Mesothelial cell of epicardium (in vitro differentiated cells): Measurements from ENCODE around the gene ASIC4. TPM values are rescaled to one million over a fixed set of nuclear protein-coding genes. Genes with fewer than 3 reads are reported as not detected.

Source experiments
- DNase-seq, 2 experiments: peaks; one replicate each; pipeline ENCODE4 v3.0.0; 2021; ENCODE audit warnings: low spot score in 2 of 2; ENCODE audit not compliant: unreplicated experiment in 2 of 2
- H3K27ac Mint-ChIP-seq: 2 replicates; pipeline ENCODE4 v1.8.0; 2021; ENCODE audit warnings: mixed read lengths
- H3K27me3 Mint-ChIP-seq: 2 replicates; pipeline ENCODE4 v1.8.0; 2021; ENCODE audit warnings: low read depth, mixed read lengths
- H3K36me3 Mint-ChIP-seq: 2 replicates; pipeline ENCODE4 v1.8.0; 2021; ENCODE audit warnings: mixed read lengths
- H3K4me1 Mint-ChIP-seq: 2 replicates; pipeline ENCODE4 v1.8.0; 2021; ENCODE audit warnings: mixed read lengths
- H3K4me3 Mint-ChIP-seq: 2 replicates; pipeline ENCODE4 v1.8.0; 2021; ENCODE audit warnings: mild to moderate bottlenecking, moderate library complexity, mixed read lengths
- H3K9me3 Mint-ChIP-seq: 2 replicates; pipeline ENCODE4 v1.8.0; 2021; ENCODE audit warnings: mixed read lengths
- CTCF ChIP-seq: fragments of 200-600 bp; sonication (generic); IDR thresholded peaks from one replicate; pipeline ENCODE4 v1.5.0; 2021; ENCODE audit warnings: antibody characterized with exemption; ENCODE audit not compliant: unreplicated experiment
- total RNA-seq: library from RNA; stranded (reverse); gene quantifications from 3 replicates; pipeline ENCODE4 v1.2.1, GENCODE V29; 2021

The ASIC4 gene
- total RNA-seq = 0.98 to 1.4 TPM (median 1.1 TPM) in 3 replicates

- Mint-ChIP-seq H3K27ac (peak within 1 kb of the TSS; percentile 39), H3K4me1 (peaks cover 55% of the 10 kb centered on the region), H3K9me3 (no peaks in the 10 kb centered on the region), H3K4me3 (peak within 1 kb of the TSS; percentile 52), H3K27me3 (peaks cover 89% of the 10 kb centered on the region), H3K36me3 (no peaks in the 10 kb centered on the region)
- no peak for DNase-seq
- TF ChIP-seq CTCF = no peak
Observed at GRCh38 chr2:219514196-219514761, at the start of gene ASIC4. Gene ASIC4, plus strand, starts transcription at chr2:219514482. Its CDS starts 243 bp downstream, at chr2:219514725.

GRCh38 chr2:219465659-219466561 is 48.4 kb upstream of the ASIC4 start:
- H3K27me3 Mint-ChIP-seq = no peaks in the 10 kb centered on the region
- H3K4me1 Mint-ChIP-seq = peaks cover 9% of the 10 kb centered on the region
- H3K27ac Mint-ChIP-seq = no peak overlapping the region
- peaks cover 13% of the 10 kb centered on the region for H3K36me3 Mint-ChIP-seq
- H3K4me3 Mint-ChIP-seq = no peak overlapping the region
- no peak for DNase-seq
- no peak for TF ChIP-seq CTCF
- no peaks in the 10 kb centered on the region for H3K9me3 Mint-ChIP-seq

GRCh38 chr2:219466816-219467735 is 47.2 kb upstream of the ASIC4 start:
- peaks cover 3% of the 10 kb centered on the region for H3K4me1 Mint-ChIP-seq
- peaks cover 15% of the 10 kb centered on the region for H3K36me3 Mint-ChIP-seq
- no peaks in the 10 kb centered on the region for H3K27me3 Mint-ChIP-seq
- TF ChIP-seq CTCF = no peak
- no peak overlapping the region for H3K27ac Mint-ChIP-seq
- no peaks in the 10 kb centered on the region for H3K9me3 Mint-ChIP-seq
- DNase-seq = no peak
- no peak overlapping the region for H3K4me3 Mint-ChIP-seq

- H3K27ac Mint-ChIP-seq = no peak overlapping the region
Observed at GRCh38 chr2:219467736-219468075, 46.6 kb upstream of the ASIC4 start.

More at GRCh38 chr2:219467736-219468075, 46.6 kb upstream of the ASIC4 start:
- H3K4me1 Mint-ChIP-seq = peaks cover 3% of the 10 kb centered on the region
- no peak for TF ChIP-seq CTCF
- peaks cover 12% of the 10 kb centered on the region for H3K36me3 Mint-ChIP-seq
- no peak for DNase-seq
- H3K9me3 Mint-ChIP-seq = no peaks in the 10 kb centered on the region
- no peaks in the 10 kb centered on the region for H3K27me3 Mint-ChIP-seq
- H3K4me3 Mint-ChIP-seq = no peak overlapping the region
